Neural cell (in vitro differentiated cells): ENCODE data around the gene RTF1.

ENCODE experiments used
- EP300 ChIP-seq: fragments of 450-650 bp; conservative IDR thresholded peaks from 2 replicates; pipeline ENCODE4 v1.6.1; 2014; ENCODE audit warnings: antibody characterized with exemption, mild to moderate bottlenecking, moderate library complexity; ENCODE audit not compliant: poor library complexity, severe bottlenecking
- EZH2 ChIP-seq: fragments of 200-600, 300-800 bp; shearing (Covaris generic), sonication (generic); IDR thresholded peaks from 2 replicates; pipeline ENCODE4 v1.6.1; 2014; ENCODE audit warnings: antibody characterized with exemption, low read length, borderline replicate concordance, mild to moderate bottlenecking; ENCODE audit not compliant: insufficient read depth, poor library complexity, severe bottlenecking
- MXI1 ChIP-seq: fragments of 450-650 bp; conservative IDR thresholded peaks from 2 replicates; pipeline ENCODE4 v1.6.1; 2014; ENCODE audit warnings: antibody characterized with exemption, mild to moderate bottlenecking; ENCODE audit not compliant: poor library complexity, severe bottlenecking
- RAD21 ChIP-seq: fragments of 450-650 bp; conservative IDR thresholded peaks from 2 replicates; pipeline ENCODE4 v1.6.1; 2014; ENCODE audit warnings: antibody characterized with exemption, mild to moderate bottlenecking, moderate library complexity
- TF ChIP-seq, protein P1 (sequence below): fragments of 450-650 bp; IDR thresholded peaks from 2 replicates; pipeline ENCODE4 v1.5.1; 2014; ENCODE audit warnings: antibody characterized with exemption, mild to moderate bottlenecking, moderate library complexity; ENCODE audit not compliant: poor library complexity, severe bottlenecking
- TF ChIP-seq, protein P2 (sequence below): IDR thresholded peaks from 2 replicates; pipeline ENCODE4 v1.6.1; 2012; ENCODE audit warnings: borderline replicate concordance

DNA sequence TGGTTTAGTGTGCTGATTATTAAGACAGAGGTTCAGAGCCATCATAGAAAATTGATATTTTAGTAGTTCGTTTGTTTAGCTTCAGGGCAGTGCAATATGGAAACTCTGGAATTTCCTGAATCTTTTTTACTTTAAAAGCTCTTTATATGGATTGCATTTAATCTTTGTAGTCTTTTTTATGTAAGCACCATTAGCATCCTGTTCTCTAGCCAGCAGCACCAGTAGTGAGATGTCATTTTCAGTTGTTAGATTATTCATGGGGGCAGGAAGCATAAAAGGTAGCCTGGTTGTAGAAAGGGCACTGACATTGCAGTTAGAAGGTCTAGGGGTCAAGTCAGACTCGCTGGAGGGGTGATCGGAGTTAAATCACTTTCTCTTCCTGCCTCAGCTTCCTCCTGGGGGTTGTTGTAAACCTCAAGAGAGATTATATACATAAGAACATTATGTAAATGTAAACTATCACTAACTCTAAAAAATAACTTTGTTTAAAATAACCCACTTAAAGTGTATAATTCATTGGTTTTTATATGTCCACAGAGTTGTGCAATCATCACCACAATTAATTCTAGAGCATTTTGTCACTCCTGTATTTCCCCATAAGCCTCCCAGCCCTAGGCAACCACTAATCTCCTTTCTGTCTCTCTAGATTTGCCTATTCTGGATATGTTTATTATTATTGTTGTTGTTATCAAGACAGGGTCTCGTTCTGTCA is 45.3 kb downstream of the RTF1 start:
- TF ChIP-seq, protein P1, sequence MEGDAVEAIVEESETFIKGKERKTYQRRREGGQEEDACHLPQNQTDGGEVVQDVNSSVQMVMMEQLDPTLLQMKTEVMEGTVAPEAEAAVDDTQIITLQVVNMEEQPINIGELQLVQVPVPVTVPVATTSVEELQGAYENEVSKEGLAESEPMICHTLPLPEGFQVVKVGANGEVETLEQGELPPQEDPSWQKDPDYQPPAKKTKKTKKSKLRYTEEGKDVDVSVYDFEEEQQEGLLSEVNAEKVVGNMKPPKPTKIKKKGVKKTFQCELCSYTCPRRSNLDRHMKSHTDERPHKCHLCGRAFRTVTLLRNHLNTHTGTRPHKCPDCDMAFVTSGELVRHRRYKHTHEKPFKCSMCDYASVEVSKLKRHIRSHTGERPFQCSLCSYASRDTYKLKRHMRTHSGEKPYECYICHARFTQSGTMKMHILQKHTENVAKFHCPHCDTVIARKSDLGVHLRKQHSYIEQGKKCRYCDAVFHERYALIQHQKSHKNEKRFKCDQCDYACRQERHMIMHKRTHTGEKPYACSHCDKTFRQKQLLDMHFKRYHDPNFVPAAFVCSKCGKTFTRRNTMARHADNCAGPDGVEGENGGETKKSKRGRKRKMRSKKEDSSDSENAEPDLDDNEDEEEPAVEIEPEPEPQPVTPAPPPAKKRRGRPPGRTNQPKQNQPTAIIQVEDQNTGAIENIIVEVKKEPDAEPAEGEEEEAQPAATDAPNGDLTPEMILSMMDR: no peak
- TF ChIP-seq EP300 (no peak), EZH2 (no peak), RAD21 (no peak), MXI1 (no peak)
- TF ChIP-seq, protein P2, sequence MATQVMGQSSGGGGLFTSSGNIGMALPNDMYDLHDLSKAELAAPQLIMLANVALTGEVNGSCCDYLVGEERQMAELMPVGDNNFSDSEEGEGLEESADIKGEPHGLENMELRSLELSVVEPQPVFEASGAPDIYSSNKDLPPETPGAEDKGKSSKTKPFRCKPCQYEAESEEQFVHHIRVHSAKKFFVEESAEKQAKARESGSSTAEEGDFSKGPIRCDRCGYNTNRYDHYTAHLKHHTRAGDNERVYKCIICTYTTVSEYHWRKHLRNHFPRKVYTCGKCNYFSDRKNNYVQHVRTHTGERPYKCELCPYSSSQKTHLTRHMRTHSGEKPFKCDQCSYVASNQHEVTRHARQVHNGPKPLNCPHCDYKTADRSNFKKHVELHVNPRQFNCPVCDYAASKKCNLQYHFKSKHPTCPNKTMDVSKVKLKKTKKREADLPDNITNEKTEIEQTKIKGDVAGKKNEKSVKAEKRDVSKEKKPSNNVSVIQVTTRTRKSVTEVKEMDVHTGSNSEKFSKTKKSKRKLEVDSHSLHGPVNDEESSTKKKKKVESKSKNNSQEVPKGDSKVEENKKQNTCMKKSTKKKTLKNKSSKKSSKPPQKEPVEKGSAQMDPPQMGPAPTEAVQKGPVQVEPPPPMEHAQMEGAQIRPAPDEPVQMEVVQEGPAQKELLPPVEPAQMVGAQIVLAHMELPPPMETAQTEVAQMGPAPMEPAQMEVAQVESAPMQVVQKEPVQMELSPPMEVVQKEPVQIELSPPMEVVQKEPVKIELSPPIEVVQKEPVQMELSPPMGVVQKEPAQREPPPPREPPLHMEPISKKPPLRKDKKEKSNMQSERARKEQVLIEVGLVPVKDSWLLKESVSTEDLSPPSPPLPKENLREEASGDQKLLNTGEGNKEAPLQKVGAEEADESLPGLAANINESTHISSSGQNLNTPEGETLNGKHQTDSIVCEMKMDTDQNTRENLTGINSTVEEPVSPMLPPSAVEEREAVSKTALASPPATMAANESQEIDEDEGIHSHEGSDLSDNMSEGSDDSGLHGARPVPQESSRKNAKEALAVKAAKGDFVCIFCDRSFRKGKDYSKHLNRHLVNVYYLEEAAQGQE: no peak
